GM12878 (cell line): ENCODE data around the gene TBXAS1. TPM values are rescaled to one million over a fixed set of nuclear protein-coding genes. Genes with fewer than 3 reads are reported as not detected.

Experiments
- ATAC-seq: fragments of 200-7000 bp; cut with Tn5 transposase; 3 replicates; pipeline ENCODE4 v1.9.1; 2020; ENCODE audit warnings: mild to moderate bottlenecking, moderate library complexity
- BruUV-seq: library from RNA; stranded (reverse); fragments of 400-500 nt; replicated peaks from 2 replicates; lab custom pipeline; 2021; lab: Mats Ljungman, UMichigan
- CTCF ChIA-PET: fragments of 300-600 bp; sonication (Branson Sonifier 250); formaldehyde crosslinking; extraction: SDS; loops from one replicate; lab custom pipeline; 2021; ENCODE audit warnings: inconsistent platforms; lab: Yijun Ruan, JAX
- POLR2A ChIA-PET: fragments of 350-600 bp; formaldehyde crosslinking; extraction: SDS; loops from one replicate; lab custom pipeline; 2021; ENCODE audit warnings: inconsistent platforms; lab: Charles Lee
- RAD21 ChIA-PET: fragments of 300-600 bp; sonication (Branson Sonifier 250); formaldehyde crosslinking; loops from one replicate; lab custom pipeline; 2023; ENCODE audit warnings: antibody characterized with exemption; ENCODE audit not compliant: unreplicated experiment; lab: Charles Lee
- SMC1A ChIA-PET: fragments of 300-600 bp; sonication (Branson Sonifier 250); formaldehyde crosslinking; loops from one replicate; lab custom pipeline; 2023; ENCODE audit not compliant: unreplicated experiment, uncharacterized antibody; lab: Charles Lee
- DNase-seq: peaks from one replicate; pipeline ENCODE4 v3.0.0-alpha.2; 2011; ENCODE audit warnings: low read depth, low spot score
- FAIRE-seq: peaks from 3 replicates; lab custom pipeline; 2011; peaks lifted over from hg19 to GRCh38; lab: Jason Lieb, UNC
- H2AFZ ChIP-seq: 2 replicates; pipeline ENCODE4 v1.6.0; 2011; ENCODE audit warnings: low read depth, low read length, control low read depth; ENCODE audit not compliant: control insufficient read depth
- H3K27ac ChIP-seq: 2 replicates; pipeline ENCODE4 v1.5.1; 2011; ENCODE audit warnings: control low read depth; ENCODE audit not compliant: control insufficient read depth, insufficient read depth
- H3K27me3 ChIP-seq, 2 experiments: replicated peaks in 1 of 2; 2 replicates each; pipeline versions ENCODE4 v1.6.0 to v1.6.1; 2011; ENCODE audit warnings: low read length in 1 of 2; ENCODE audit not compliant: control insufficient read depth in 2 of 2, insufficient read depth in 2 of 2
- H3K36me3 ChIP-seq, 2 experiments: 2 replicates each; pipeline ENCODE4 v1.5.1; 2011; ENCODE audit warnings: low read length in 1 of 2; ENCODE audit not compliant: control insufficient read depth in 2 of 2, insufficient read depth in 2 of 2
- H3K4me1 ChIP-seq: 2 replicates; pipeline ENCODE4 v1.6.1; 2011; ENCODE audit warnings: mild to moderate bottlenecking, low read length, moderate library complexity, mixed read lengths; ENCODE audit not compliant: control insufficient read depth, insufficient read depth
- H3K4me2 ChIP-seq: 2 replicates; pipeline ENCODE4 v1.6.0; 2011; ENCODE audit warnings: control low read depth; ENCODE audit not compliant: control insufficient read depth, insufficient read depth
- H3K4me3 ChIP-seq: fragments of 200-600 bp; sonication (generic); 2 replicates; pipeline ENCODE4 v1.5.1; 2016
- H3K79me2 ChIP-seq: 2 replicates; pipeline ENCODE4 v1.6.0; 2011; ENCODE audit warnings: low read length; ENCODE audit not compliant: control insufficient read depth, insufficient read depth
- H3K9ac ChIP-seq: 2 replicates; pipeline ENCODE4 v1.8.0; 2011; ENCODE audit warnings: low read length, control low read depth, mixed read lengths; ENCODE audit not compliant: control insufficient read depth, insufficient read depth
- H3K9me3 ChIP-seq: replicated peaks from 3 replicates; pipeline ENCODE4 v1.5.1; 2011; ENCODE audit warnings: mild to moderate bottlenecking, low read length; ENCODE audit not compliant: control insufficient read depth, insufficient read depth
- H4K20me1 ChIP-seq: 2 replicates; pipeline ENCODE4 v1.6.0; 2011; ENCODE audit not compliant: control insufficient read depth, insufficient read depth
- BACH1 ChIP-seq: fragments of 450-650 bp; IDR thresholded peaks from 2 replicates; pipeline ENCODE4 v1.6.1; 2017; ENCODE audit warnings: mild to moderate bottlenecking, borderline replicate concordance
- BRCA1 ChIP-seq: IDR thresholded peaks from 2 replicates; pipeline ENCODE4 v1.6.1; 2011; ENCODE audit warnings: low read depth, low read length, improper control_type of control experiment
- CREB1 ChIP-seq: IDR thresholded peaks from 2 replicates; pipeline ENCODE4 v1.6.1; 2012; ENCODE audit warnings: low read depth, mild to moderate bottlenecking, inconsistent platforms
- GATAD2B ChIP-seq: fragments of 450-650 bp; conservative IDR thresholded peaks from 2 replicates; pipeline ENCODE4 v1.6.1; 2017; ENCODE audit warnings: low read depth, mild to moderate bottlenecking, moderate library complexity
- KDM1A ChIP-seq: fragments of 200-600 bp; sonication (generic); IDR thresholded peaks from 2 replicates; pipeline ENCODE4 v1.6.1; 2016; ENCODE audit warnings: borderline replicate concordance
- MEF2A ChIP-seq: IDR thresholded peaks from 2 replicates; pipeline ENCODE4 v1.6.1; 2011; ENCODE audit warnings: low read depth, mild to moderate bottlenecking, low read length, moderate library complexity; ENCODE audit not compliant: insufficient read depth
- MXI1 ChIP-seq: fragments of 150-350 bp; IDR thresholded peaks from 2 replicates; pipeline ENCODE4 v1.6.1; 2011; ENCODE audit warnings: low read depth, mild to moderate bottlenecking, inconsistent platforms, low read length, improper control_type of control experiment
- RB1 ChIP-seq: fragments of 450-650 bp; formaldehyde crosslinking; IDR thresholded peaks from 2 replicates; pipeline ENCODE4 v1.6.1; 2017; ENCODE audit warnings: mild to moderate bottlenecking, borderline replicate concordance
- SMAD1 ChIP-seq: fragments of 450-650 bp; IDR thresholded peaks from 2 replicates; pipeline ENCODE4 v1.6.1; 2018; ENCODE audit warnings: mild to moderate bottlenecking, low read depth; ENCODE audit not compliant: partially characterized antibody
- TCF3 ChIP-seq: IDR thresholded peaks from 2 replicates; pipeline ENCODE4 v1.6.1; 2012; ENCODE audit warnings: low read depth, mild to moderate bottlenecking, low read length, borderline replicate concordance; ENCODE audit not compliant: insufficient read depth
- ZBTB11 ChIP-seq: fragments of 450-650 bp; formaldehyde crosslinking; IDR thresholded peaks from 2 replicates; pipeline ENCODE4 v1.5.0; 2022; ENCODE audit warnings: mild to moderate bottlenecking, missing genetic modification characterization
- ZNF217 ChIP-seq: fragments of 450-650 bp; IDR thresholded peaks from 2 replicates; pipeline ENCODE4 v1.6.1; 2017; ENCODE audit warnings: antibody characterized with exemption, mild to moderate bottlenecking
- ZSCAN29 ChIP-seq: fragments of 450-650 bp; IDR thresholded peaks from 2 replicates; pipeline ENCODE4 v1.6.1; 2017; ENCODE audit warnings: mild to moderate bottlenecking, moderate library complexity
- WGBS: methylation state at CpG from one replicate; pipeline ENCODE4 v1.1.6; 2016; ENCODE audit warnings: low lambda C conversion rate; ENCODE audit not compliant: insufficient replicate concordance, insufficient coverage; ENCODE audit errors: missing lambda C conversion rate; 5-methylcytosine and 5-hydroxymethylcytosine counted together
- in situ Hi-C: fragments of 300-500 bp; cut with MboI; formaldehyde crosslinking; loops from 9 replicates; pipeline ENCODE4 v1.14.3; 2018; ENCODE audit warnings: mixed read lengths
- intact Hi-C: fragments of 100-400 bp; cut with micrococcal nuclease; formaldehyde crosslinking; loops from one replicate; pipeline ENCODE4 v1.14.2; 2022; ENCODE audit not compliant: unreplicated experiment
- polyA plus RNA-seq, 11 experiments: library from polyadenylated mRNA; depleted of rRNA in 4 of 11; unstranded in 6 of 11; stranded (reverse) in 5 of 11; fragments of >200 nt; fragmentation: Nextera tagmentation in 4 of 11; fragmentation: Illumina TruSeq in 1 of 11; extraction: Ambion mirVana in 4 of 11; extraction: Trizol in 1 of 11; gene quantifications; 1 replicate in 1 of 11; 2 replicates in 10 of 11; pipeline versions ENCODE4 v1.2.1 to v1.2.3, GENCODE V29; 2011 to 2016; ENCODE audit warnings: inconsistent platforms in 2 of 11, missing spikeins in 2 of 11, low read depth in 1 of 11
- total RNA-seq, 4 experiments: library from RNA; depleted of rRNA in 3 of 4; stranded (reverse); fragments of >200 nt in 3 of 4; fragmentation: Illumina TruSeq in 1 of 4; extraction: Trizol in 1 of 4; gene quantifications; 2 replicates each; pipeline versions ENCODE4 v1.2.1 to v1.2.3, GENCODE V29; 2013 to 2021

TBXAS1 gene
- total and polyA plus RNA-seq, 10 of the 15 experiments (the other 5 are each of a cell fraction or from before 2014, with no cell fraction given): 1.5 to 32.7 (median 16.3) TPM

GRCh38 chr7:139973101-139974050 lies 144.3 kb downstream of the TBXAS1 start:
- CTCF ChIA-PET: interaction anchor here (0.5 to 1.1 kb wide), 4 partner anchors 15 to 1048 kb away, joined by 3 read pairs; no protein-coding TSS in a partner anchor
- 93% methylated on average over 11 of the region's 11 CpGs for WGBS
- POLR2A ChIA-PET: no interaction called here
- H3K27me3 ChIP-seq: no peaks in the 10 kb centered on the region; a peak in 1 of 4 replicates
- H3K4me3 ChIP-seq: no peak overlapping the region
- H3K4me1 ChIP-seq: no peaks in the 10 kb centered on the region
- no peak overlapping the region for H3K9ac ChIP-seq
- H3K27ac ChIP-seq: no peak overlapping the region
- no peak for ATAC-seq
- no peak overlapping the region for H3K4me2 ChIP-seq
- H2AFZ ChIP-seq: no peak overlapping the region
- H4K20me1 ChIP-seq: no peaks in the 10 kb centered on the region
- intact Hi-C loops (no loop called here), in situ Hi-C loops (no loop called here)
- no TSS peak for BruUV-seq
- TF ChIP-seq MEF2A (no peak), ZNF217 (no peak), TCF3 (no peak), BACH1 (no peak), ZSCAN29 (no peak), RB1 (no peak), ZBTB11 (no peak), MXI1 (no peak), SMAD1 (no peak), KDM1A (no peak), CREB1 (no peak), GATAD2B (no peak), BRCA1 (no peak)
- no peaks in the 10 kb centered on the region for H3K79me2 ChIP-seq
- H3K9me3 ChIP-seq: no peaks in the 10 kb centered on the region
- H3K36me3 ChIP-seq: no peaks in the 10 kb centered on the region
- no peak for DNase-seq
- RAD21 ChIA-PET: no interaction called here
- SMC1A ChIA-PET: no interaction called here
- no peak for FAIRE-seq
